GM15510 (cell line): ENCODE data around the gene POT1.

Experiments used
- POLR2A ChIP-seq: IDR thresholded peaks from 3 replicates; pipeline ENCODE4 v1.6.1; 2011; ENCODE audit warnings: borderline replicate concordance; ENCODE audit not compliant: insufficient read length; ENCODE audit errors: extremely low read depth

Gene POT1

GRCh38 chr7:124773339-124773738, 156.3 kb downstream of the POT1 start:
- TF ChIP-seq POLR2A = no peak
